ENCODE measurements around the gene SLC5A5.
"Not testable (repeated sequence)": the region's sequence is repeated elsewhere in the genome, so short reads cannot be mapped to it uniquely, and the experiment has no call there.

The SLC5A5 gene

GRCh38 chr19:17871032-17871877 is 490 bp upstream of the SLC5A5 start:
- no peak for DNase-seq

- no peak for DNase-seq
Measured at GRCh38 chr19:17872251-17873001, 681 bp downstream of the SLC5A5 start.

- no peak for DNase-seq
Measured at GRCh38 chr19:17873786-17874757, 2.3 kb downstream of the SLC5A5 start.

GRCh38 chr19:17874758-17875135 is 3.0 kb downstream of the SLC5A5 start:
- no peak for DNase-seq

GRCh38 chr19:17877696-17878095 is 6.0 kb downstream of the SLC5A5 start:
- DNase-seq: no peak

- DNase-seq: no peak
Measured at GRCh38 chr19:17879466-17879865, 7.7 kb downstream of the SLC5A5 start.

- no peak for DNase-seq
Measured at GRCh38 chr19:17881701-17882100, 10.0 kb downstream of the SLC5A5 start.

GRCh38 chr19:17883627-17884410 is 12.1 kb downstream of the SLC5A5 start:
- DNase-seq: no peak

- no peak for DNase-seq
Measured at GRCh38 chr19:17886515-17886914, 14.8 kb downstream of the SLC5A5 start.

GRCh38 chr19:17887221-17887620 is 15.5 kb downstream of the SLC5A5 start:
- DNase-seq: not testable (repeated sequence)

GRCh38 chr19:17888260-17888659 is 16.5 kb downstream of the SLC5A5 start:
- no peak for DNase-seq

- DNase-seq: no peak
Measured at GRCh38 chr19:17889609-17890214, 18.0 kb downstream of the SLC5A5 start.

- DNase-seq: no peak
Measured at GRCh38 chr19:17893766-17894165, 22.0 kb downstream of the SLC5A5 start.

- no peak for DNase-seq
Measured at GRCh38 chr19:17902701-17903100, 31.0 kb downstream of the SLC5A5 start.

- no peak for DNase-seq
Measured at GRCh38 chr19:17908244-17908643, 36.5 kb downstream of the SLC5A5 start.

- no peak for DNase-seq
Measured at GRCh38 chr19:17909003-17909732, 37.4 kb downstream of the SLC5A5 start.

GRCh38 chr19:17910791-17911360 is 39.1 kb downstream of the SLC5A5 start:
- no peak for DNase-seq

- no peak for DNase-seq
Measured at GRCh38 chr19:17915940-17916593, 44.3 kb downstream of the SLC5A5 start.

- not testable (repeated sequence) for DNase-seq
Measured at GRCh38 chr19:17918151-17918550, 46.4 kb downstream of the SLC5A5 start.
